ENCODE data around the gene TCEANC2. TPM values are rescaled to one million over a fixed set of nuclear protein-coding genes. Genes with fewer than 3 reads are reported as not detected.

The TCEANC2 gene
- total RNA-seq, 1 donor from 2014 or later = 2.4 TPM

DNA sequence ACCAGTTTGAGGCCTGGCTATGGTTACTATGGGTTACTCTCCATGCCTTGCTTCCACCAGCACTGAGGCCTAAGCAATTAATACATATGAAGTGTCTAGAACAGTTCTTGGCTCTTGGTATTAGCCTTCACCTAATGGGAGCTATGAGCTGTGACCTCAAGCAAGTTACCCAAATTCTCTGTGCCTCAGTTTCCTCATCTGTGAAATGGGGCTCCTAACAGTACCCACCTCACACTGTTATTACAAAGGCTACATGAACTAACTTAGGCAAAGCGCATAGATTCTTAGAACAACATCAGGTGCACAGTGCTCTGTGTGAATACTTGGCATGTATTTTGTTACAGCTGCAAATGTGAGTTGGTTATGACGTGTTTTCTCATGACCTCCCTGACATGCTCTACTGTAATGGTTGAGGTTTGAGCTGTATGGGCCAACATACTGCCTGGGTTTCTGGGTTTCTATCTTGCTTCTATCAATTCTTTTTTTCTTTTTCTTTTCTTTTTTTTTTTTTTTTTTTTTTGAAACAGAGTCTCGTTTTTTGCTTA, 72.9 kb downstream of the TCEANC2 start:
- no peak overlapping the region for H3K4me3 ChIP-seq (ENCODE audit: low read depth, low read length)
- H3K36me3 ChIP-seq (ENCODE audit: control insufficient read depth, insufficient read depth, low read length) = no peaks in the 10 kb centered on the region
- TF ChIP-seq, protein P1, sequence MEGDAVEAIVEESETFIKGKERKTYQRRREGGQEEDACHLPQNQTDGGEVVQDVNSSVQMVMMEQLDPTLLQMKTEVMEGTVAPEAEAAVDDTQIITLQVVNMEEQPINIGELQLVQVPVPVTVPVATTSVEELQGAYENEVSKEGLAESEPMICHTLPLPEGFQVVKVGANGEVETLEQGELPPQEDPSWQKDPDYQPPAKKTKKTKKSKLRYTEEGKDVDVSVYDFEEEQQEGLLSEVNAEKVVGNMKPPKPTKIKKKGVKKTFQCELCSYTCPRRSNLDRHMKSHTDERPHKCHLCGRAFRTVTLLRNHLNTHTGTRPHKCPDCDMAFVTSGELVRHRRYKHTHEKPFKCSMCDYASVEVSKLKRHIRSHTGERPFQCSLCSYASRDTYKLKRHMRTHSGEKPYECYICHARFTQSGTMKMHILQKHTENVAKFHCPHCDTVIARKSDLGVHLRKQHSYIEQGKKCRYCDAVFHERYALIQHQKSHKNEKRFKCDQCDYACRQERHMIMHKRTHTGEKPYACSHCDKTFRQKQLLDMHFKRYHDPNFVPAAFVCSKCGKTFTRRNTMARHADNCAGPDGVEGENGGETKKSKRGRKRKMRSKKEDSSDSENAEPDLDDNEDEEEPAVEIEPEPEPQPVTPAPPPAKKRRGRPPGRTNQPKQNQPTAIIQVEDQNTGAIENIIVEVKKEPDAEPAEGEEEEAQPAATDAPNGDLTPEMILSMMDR (IDR thresholded peaks at IDR 0.05; ENCODE audit: insufficient read depth, low read length, severe bottlenecking) = no peak
- peaks cover 4% of the 10 kb centered on the region for H3K27me3 ChIP-seq (ENCODE audit: control insufficient read depth, insufficient read depth, low read length)
- DNase-seq (ENCODE audit: low read depth) (no peak), FAIRE-seq (no peak)

GRCh38 chr1:54127594-54128300, 74.3 kb downstream of the TCEANC2 start:
- no peaks in the 10 kb centered on the region for H3K36me3 ChIP-seq (ENCODE audit: control insufficient read depth, insufficient read depth, low read length)
- no peak overlapping the region for H3K4me3 ChIP-seq (ENCODE audit: low read depth, low read length)
- H3K27me3 ChIP-seq (ENCODE audit: control insufficient read depth, insufficient read depth, low read length) = peaks cover 3% of the 10 kb centered on the region
- TF ChIP-seq, protein P1 (IDR thresholded peaks at IDR 0.05; ENCODE audit: insufficient read depth, low read length, severe bottlenecking) = no peak
- DNase-seq (ENCODE audit: low read depth) (no peak), FAIRE-seq (no peak)

GRCh38 chr1:54129858-54130257, 76.5 kb downstream of the TCEANC2 start:
- DNase-seq (ENCODE audit: low read depth) (no peak), FAIRE-seq (no peak)
- TF ChIP-seq, protein P1 (IDR thresholded peaks at IDR 0.05; ENCODE audit: insufficient read depth, low read length, severe bottlenecking) = no peak
- Histone ChIP-seq H3K27me3 (ENCODE audit: control insufficient read depth, insufficient read depth, low read length) (peaks cover 3% of the 10 kb centered on the region), H3K4me3 (ENCODE audit: low read depth, low read length) (no peak overlapping the region), H3K36me3 (ENCODE audit: control insufficient read depth, insufficient read depth, low read length) (no peaks in the 10 kb centered on the region)

DNA sequence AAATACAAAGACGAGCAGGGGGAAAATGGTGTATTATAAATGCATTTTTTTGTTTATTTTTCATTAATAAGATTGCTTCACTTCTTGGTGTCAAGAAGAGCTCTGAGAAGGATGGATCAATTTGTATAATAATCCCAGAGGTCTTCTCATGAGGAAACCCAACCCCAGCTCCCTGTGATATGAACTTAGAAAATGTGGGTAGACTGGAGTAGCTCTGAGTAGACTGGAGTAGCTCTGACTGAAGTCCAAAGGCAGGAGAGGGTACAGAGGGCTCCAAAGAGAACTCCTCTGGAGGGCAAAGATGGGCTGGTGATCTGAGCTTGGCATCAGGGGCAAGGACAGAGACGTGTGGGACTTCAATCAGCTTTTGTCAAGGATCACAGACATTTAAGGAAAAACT, 78.0 kb downstream of the TCEANC2 start:
- FAIRE-seq (no peak), DNase-seq (ENCODE audit: low read depth) (no peak)
- TF ChIP-seq, protein P1 (IDR thresholded peaks at IDR 0.05; ENCODE audit: insufficient read depth, low read length, severe bottlenecking) = no peak

GRCh38 chr1:54132495-54132894, 79.1 kb downstream of the TCEANC2 start:
- H3K4me3 ChIP-seq (ENCODE audit: low read depth, low read length) = no peak overlapping the region
- peaks cover 3% of the 10 kb centered on the region for H3K27me3 ChIP-seq (ENCODE audit: control insufficient read depth, insufficient read depth, low read length)
- TF ChIP-seq, protein P1 (IDR thresholded peaks at IDR 0.05; ENCODE audit: insufficient read depth, low read length, severe bottlenecking) = no peak
- no peaks in the 10 kb centered on the region for H3K36me3 ChIP-seq (ENCODE audit: control insufficient read depth, insufficient read depth, low read length)
- DNase-seq (ENCODE audit: low read depth) (no peak), FAIRE-seq (no peak)

More for the DNA sequence above, 78.0 kb downstream of the TCEANC2 start:
- Histone ChIP-seq H3K36me3 (ENCODE audit: control insufficient read depth, insufficient read depth, low read length) (no peaks in the 10 kb centered on the region), H3K27me3 (ENCODE audit: control insufficient read depth, insufficient read depth, low read length) (peaks cover 3% of the 10 kb centered on the region), H3K4me3 (ENCODE audit: low read depth, low read length) (no peak overlapping the region)
